DND-41 (cell line): Measurements from ENCODE around the gene FOXP1.

Experiments
- ATAC-seq: fragments of 200-7000 bp; cut with Tn5 transposase; 3 replicates; pipeline ENCODE4 v1.9.1; 2021; ENCODE audit warnings: low read depth; ENCODE audit not compliant: insufficient read depth
- DNase-seq: peaks from one replicate; pipeline ENCODE4 v3.0.0-alpha.2; 2020
- H2AFZ ChIP-seq: 2 replicates; pipeline ENCODE4 v1.6.0; 2012; ENCODE audit warnings: low read depth, low read length
- H3K27ac ChIP-seq: 2 replicates; pipeline ENCODE4 v1.5.1; 2012; ENCODE audit warnings: low read length, inconsistent platforms
- H3K27me3 ChIP-seq: fragments of 200-600 bp; sonication (generic); 2 replicates; pipeline ENCODE4 v1.6.0; 2012; ENCODE audit warnings: low read length, mild to moderate bottlenecking, inconsistent platforms; ENCODE audit not compliant: insufficient read depth, poor library complexity
- H3K36me3 ChIP-seq: 2 replicates; pipeline ENCODE4 v1.5.1; 2012; ENCODE audit warnings: low read length, inconsistent platforms; ENCODE audit not compliant: insufficient read depth
- H3K4me1 ChIP-seq: 2 replicates; pipeline ENCODE4 v1.5.1; 2012; ENCODE audit warnings: mild to moderate bottlenecking, low read length; ENCODE audit not compliant: insufficient read depth
- H3K4me2 ChIP-seq: 2 replicates; pipeline ENCODE4 v1.6.0; 2012; ENCODE audit warnings: mild to moderate bottlenecking, moderate library complexity, low read length, inconsistent platforms; ENCODE audit not compliant: insufficient read depth
- H3K4me3 ChIP-seq, 2 experiments: fragments of 200-600 bp in 1 of 2; shearing (Covaris generic) in 1 of 2; 2 replicates each; pipeline ENCODE4 v1.5.1; 2012 to 2016; ENCODE audit warnings: inconsistent platforms in 2 of 2, low read length in 2 of 2, mild to moderate bottlenecking in 2 of 2, low read depth in 1 of 2, moderate library complexity in 1 of 2
- H3K79me2 ChIP-seq: 2 replicates; pipeline ENCODE4 v1.6.0; 2012; ENCODE audit warnings: low read length, inconsistent platforms; ENCODE audit not compliant: insufficient read depth
- H3K9ac ChIP-seq: 2 replicates; pipeline ENCODE4 v1.6.0; 2012; ENCODE audit warnings: low read depth, mild to moderate bottlenecking, inconsistent platforms, low read length, moderate library complexity
- H3K9me3 ChIP-seq: 2 replicates; pipeline ENCODE4 v1.5.1; 2012; ENCODE audit warnings: low read length, moderate library complexity, mild to moderate bottlenecking, inconsistent platforms; ENCODE audit not compliant: insufficient read depth, severe bottlenecking
- H4K20me1 ChIP-seq: 2 replicates; pipeline ENCODE4 v1.6.0; 2012; ENCODE audit warnings: low read length; ENCODE audit not compliant: insufficient read depth
- EZH2 ChIP-seq: IDR thresholded peaks from 3 replicates; pipeline ENCODE4 v1.6.1; 2012; ENCODE audit warnings: borderline replicate concordance, low read depth, mild to moderate bottlenecking, moderate library complexity, low read length, inconsistent platforms; ENCODE audit not compliant: severe bottlenecking
- TF ChIP-seq, protein P1 (sequence below): IDR thresholded peaks from 2 replicates; pipeline ENCODE4 v1.5.1; 2012; ENCODE audit warnings: borderline replicate concordance, low read length, moderate library complexity, mild to moderate bottlenecking; ENCODE audit not compliant: poor library complexity, severe bottlenecking; ENCODE audit errors: extremely low read depth

FOXP1 gene

DNA sequence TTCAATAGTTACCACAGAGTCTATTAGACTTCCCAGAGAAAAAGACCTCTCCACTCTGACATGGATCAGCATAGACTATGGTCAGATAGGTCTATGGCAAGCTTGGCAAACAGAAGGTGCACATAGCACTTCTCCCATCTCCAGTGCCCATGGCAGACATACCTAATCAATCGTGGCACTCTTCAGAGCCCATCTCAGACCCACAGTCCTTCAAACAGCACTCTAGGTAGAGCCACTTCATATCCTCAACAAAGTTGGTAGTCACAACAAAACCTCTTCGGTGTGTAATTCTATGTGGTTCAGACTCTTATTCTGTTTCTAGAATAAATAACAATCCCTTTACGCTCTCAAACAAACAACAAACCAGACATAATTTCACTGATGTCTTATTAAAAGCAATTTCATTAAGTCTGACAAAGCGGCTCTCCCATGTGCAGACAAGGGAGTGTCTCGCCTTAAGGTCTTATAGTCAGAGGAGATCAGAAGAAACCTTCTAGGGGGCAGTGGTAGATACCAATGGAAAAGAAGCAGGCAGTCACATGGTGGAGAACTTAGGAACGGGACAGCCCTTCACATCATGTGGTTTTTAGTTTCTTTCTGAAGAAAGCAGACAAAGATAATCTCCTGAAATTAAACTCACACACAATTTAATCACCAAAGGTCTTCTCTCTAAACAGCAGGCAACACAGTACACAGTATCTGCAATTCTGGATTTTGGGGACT is 483.4 kb downstream of the FOXP1 start:
- H3K4me3 ChIP-seq: no peak overlapping the region
- no peak for ATAC-seq
- H2AFZ ChIP-seq: no peak overlapping the region
- no peak for TF ChIP-seq EZH2
- TF ChIP-seq, protein P1, sequence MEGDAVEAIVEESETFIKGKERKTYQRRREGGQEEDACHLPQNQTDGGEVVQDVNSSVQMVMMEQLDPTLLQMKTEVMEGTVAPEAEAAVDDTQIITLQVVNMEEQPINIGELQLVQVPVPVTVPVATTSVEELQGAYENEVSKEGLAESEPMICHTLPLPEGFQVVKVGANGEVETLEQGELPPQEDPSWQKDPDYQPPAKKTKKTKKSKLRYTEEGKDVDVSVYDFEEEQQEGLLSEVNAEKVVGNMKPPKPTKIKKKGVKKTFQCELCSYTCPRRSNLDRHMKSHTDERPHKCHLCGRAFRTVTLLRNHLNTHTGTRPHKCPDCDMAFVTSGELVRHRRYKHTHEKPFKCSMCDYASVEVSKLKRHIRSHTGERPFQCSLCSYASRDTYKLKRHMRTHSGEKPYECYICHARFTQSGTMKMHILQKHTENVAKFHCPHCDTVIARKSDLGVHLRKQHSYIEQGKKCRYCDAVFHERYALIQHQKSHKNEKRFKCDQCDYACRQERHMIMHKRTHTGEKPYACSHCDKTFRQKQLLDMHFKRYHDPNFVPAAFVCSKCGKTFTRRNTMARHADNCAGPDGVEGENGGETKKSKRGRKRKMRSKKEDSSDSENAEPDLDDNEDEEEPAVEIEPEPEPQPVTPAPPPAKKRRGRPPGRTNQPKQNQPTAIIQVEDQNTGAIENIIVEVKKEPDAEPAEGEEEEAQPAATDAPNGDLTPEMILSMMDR: no peak
- H3K36me3 ChIP-seq: peaks cover 32% of the 10 kb centered on the region
- no peaks in the 10 kb centered on the region for H3K27me3 ChIP-seq
- H3K9ac ChIP-seq: no peak overlapping the region
- H3K4me2 ChIP-seq: no peak overlapping the region
- H3K79me2 ChIP-seq: peaks cover 78% of the 10 kb centered on the region
- H3K27ac ChIP-seq: no peak overlapping the region
- no peak for DNase-seq
- H3K9me3 ChIP-seq: no peaks in the 10 kb centered on the region
- peaks cover 18% of the 10 kb centered on the region; the same call in 1 of the 2 replicates for H4K20me1 ChIP-seq
- H3K4me1 ChIP-seq: no peaks in the 10 kb centered on the region

DNA sequence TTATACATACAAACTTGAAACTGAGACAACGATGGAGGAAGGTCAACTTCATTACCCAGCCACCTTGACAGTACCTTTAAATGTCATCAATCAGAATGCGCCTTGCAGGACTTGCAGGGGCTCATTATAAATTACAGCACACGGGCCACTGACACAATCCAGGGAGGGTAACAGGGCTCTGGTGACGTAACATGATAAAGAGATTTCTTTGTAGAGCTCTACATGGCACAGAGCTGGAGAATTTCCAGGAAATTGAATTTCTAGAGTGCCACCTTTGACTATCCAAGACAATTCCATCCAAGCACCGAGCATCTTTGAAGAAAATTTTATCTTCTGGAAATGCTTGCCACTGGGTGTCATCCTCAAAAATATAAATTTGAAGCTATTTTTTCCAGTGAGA is 486.0 kb downstream of the FOXP1 start:
- Histone ChIP-seq H3K27ac (no peak overlapping the region), H3K27me3 (no peaks in the 10 kb centered on the region), H3K36me3 (peaks cover 23% of the 10 kb centered on the region), H3K4me1 (no peaks in the 10 kb centered on the region), H3K4me2 (no peak overlapping the region), H3K9me3 (no peaks in the 10 kb centered on the region), H3K79me2 (peaks cover 67% of the 10 kb centered on the region), H3K9ac (no peak overlapping the region), H3K4me3 (no peak overlapping the region), H4K20me1 (peaks cover 14% of the 10 kb centered on the region; the same call in 1 of the 2 replicates), H2AFZ (no peak overlapping the region)
- DNase-seq: no peak
- no peak for TF ChIP-seq EZH2
- TF ChIP-seq, protein P1: no peak
- no peak for ATAC-seq

GRCh38 chr3:71095511-71096291 is 487.8 kb downstream of the FOXP1 start:
- TF ChIP-seq, protein P1: no peak
- TF ChIP-seq EZH2: no peak
- Histone ChIP-seq H3K4me1 (no peaks in the 10 kb centered on the region), H3K79me2 (peaks cover 60% of the 10 kb centered on the region), H2AFZ (no peak overlapping the region), H3K9ac (no peak overlapping the region), H3K4me3 (no peak overlapping the region), H3K27ac (no peak overlapping the region), H3K4me2 (no peak overlapping the region), H4K20me1 (peaks cover 6% of the 10 kb centered on the region; the same call in 1 of the 2 replicates), H3K36me3 (peaks cover 22% of the 10 kb centered on the region), H3K27me3 (no peaks in the 10 kb centered on the region), H3K9me3 (no peaks in the 10 kb centered on the region)
- no peak for ATAC-seq
- DNase-seq: no peak
